Esophagus muscularis mucosa (tissue), 4 donors: ENCODE measurements around the gene OCEL1. TPM values are rescaled to one million over a fixed set of nuclear protein-coding genes. Genes with fewer than 3 reads are reported as not detected.

Source experiments
- DNase-seq: peaks from one replicate; pipeline ENCODE4 v3.0.0-alpha.2; 2017; ENCODE audit errors: extremely low spot score
- H3K27ac ChIP-seq, 4 donors: fragments of 200-600 bp; sonication (generic); replicated peaks in 1 of 4; 1 replicate in 3 of 4; 2 replicates in 1 of 4; pipeline ENCODE4 v1.5.1; 2016 to 2019; ENCODE audit warnings: mild to moderate bottlenecking in 1 of 4
- H3K27me3 ChIP-seq, 4 donors: fragments of 200-600 bp; sonication (generic); one replicate each; pipeline versions ENCODE4 v1.5.1 to v1.6.0; 2016 to 2019
- H3K36me3 ChIP-seq, 4 donors: fragments of 200-600 bp; sonication (generic); one replicate each; pipeline ENCODE4 v1.5.1; 2016 to 2019
- H3K4me1 ChIP-seq, 4 donors: fragments of 200-600 bp; sonication (generic); one replicate each; pipeline ENCODE4 v1.5.1; 2016 to 2019
- H3K4me3 ChIP-seq, 4 donors: fragments of 200-600 bp; sonication (generic); 1 replicate in 2 of 4; 2 replicates in 2 of 4; pipeline ENCODE4 v1.5.1; 2016 to 2019; ENCODE audit warnings: mild to moderate bottlenecking in 4 of 4, moderate library complexity in 1 of 4
- H3K9me3 ChIP-seq, 4 donors: fragments of 200-600 bp; sonication (generic); 1 replicate in 3 of 4; 2 replicates in 1 of 4; pipeline ENCODE4 v1.5.1; 2016 to 2019
- CTCF ChIP-seq, 3 experiments: fragments of 200-600 bp in 2 of 3; fragments of 450-650 bp in 1 of 3; sonication (generic) in 2 of 3; IDR thresholded peaks; one replicate each; pipeline ENCODE4 v1.5.1; 2017 to 2019; ENCODE audit warnings: antibody characterized with exemption in 3 of 3, mild to moderate bottlenecking in 2 of 3, moderate library complexity in 1 of 3
- EP300 ChIP-seq: sonication (generic); formaldehyde crosslinking; IDR thresholded peaks from one replicate; pipeline ENCODE4 v1.6.1; 2017; ENCODE audit warnings: antibody characterized with exemption
- POLR2A ChIP-seq: fragments of 450-650 bp; IDR thresholded peaks from one replicate; pipeline ENCODE4 v1.6.1; 2017; ENCODE audit warnings: antibody characterized with exemption, moderate library complexity, mild to moderate bottlenecking, low read depth
- POLR2AphosphoS5 ChIP-seq, 2 donors: sonication (generic); formaldehyde crosslinking; IDR thresholded peaks; one replicate each; pipeline ENCODE4 v1.6.1; 2017; ENCODE audit warnings: antibody characterized with exemption in 2 of 2
- WGBS: methylation state at CpG from one replicate; pipeline ENCODE4 v1.1.5; 2018; 5-methylcytosine and 5-hydroxymethylcytosine counted together
- intact Hi-C: fragments of 100-400 bp; cut with DNase I; formaldehyde crosslinking; loops from one replicate; pipeline ENCODE4 v1.15.1; 2023
- total RNA-seq, 4 donors: library from RNA; depleted of rRNA; stranded (reverse); fragments of >200 nt; gene quantifications; one replicate each; pipeline versions ENCODE4 v1.1.0 to v1.2.1, GENCODE V29; 2016

The OCEL1 gene
- total RNA-seq, 4 donors from 2014 or later = 6.3 to 18.8 (median 7.8) TPM

- no peak overlapping the region for H3K27ac ChIP-seq
- WGBS = 73% methylated on average over 17 of the region's 28 CpGs
- intact Hi-C loops = loop anchor here (10.0 kb wide), 1 partner anchor 135 kb away; the partner anchor contains the start of genes HAUS8 and MYO9B
- no peak overlapping the region for H3K4me3 ChIP-seq
- TF ChIP-seq POLR2AphosphoS5 (IDR thresholded peaks at IDR 0.05) = no peak
- no peak for TF ChIP-seq CTCF (IDR thresholded peaks at IDR 0.05)
- no peak for TF ChIP-seq POLR2A
- TF ChIP-seq EP300 = no peak
- no peaks in the 10 kb centered on the region for H3K9me3 ChIP-seq
- H3K36me3 ChIP-seq = peaks cover 22 to 90% (median 74%) of the 10 kb centered on the region in 4 donors
- no peaks in the 10 kb centered on the region for H3K27me3 ChIP-seq
- DNase-seq = no peak
- H3K4me1 ChIP-seq = peaks cover under 1 to 1% (median under 1%) of the 10 kb centered on the region in 4 donors
These were observed 16.6 kb upstream of the OCEL1 start for GRCh38 chr19:17209126-17210036.

- Histone ChIP-seq H3K27ac (no peak overlapping the region), H3K36me3 (peaks cover 22 to 81% (median 70%) of the 10 kb centered on the region in 4 donors), H3K27me3 (no peaks in the 10 kb centered on the region), H3K4me1 (peaks cover 7 to 8% (median 7%) of the 10 kb centered on the region in 4 donors), H3K4me3 (no peak overlapping the region), H3K9me3 (no peaks in the 10 kb centered on the region)
- intact Hi-C loops = loop anchor here (10.0 kb wide), 1 partner anchor 135 kb away; the partner anchor contains the start of genes HAUS8 and MYO9B
- 83% methylated on average over 7 of the region's 14 CpGs for WGBS
- no peak for DNase-seq
- TF ChIP-seq POLR2AphosphoS5 (IDR thresholded peaks at IDR 0.05) (no peak), CTCF (IDR thresholded peaks at IDR 0.05) (no peak), POLR2A (no peak), EP300 (no peak)
These were observed 15.7 kb upstream of the OCEL1 start for GRCh38 chr19:17210296-17210695.

- no peaks in the 10 kb centered on the region for H3K9me3 ChIP-seq
- no peak overlapping the region for H3K27ac ChIP-seq
- H3K36me3 ChIP-seq = peaks cover 14 to 71% (median 62%) of the 10 kb centered on the region in 4 donors
- intact Hi-C loops = loop anchor here (10.0 kb wide), 1 partner anchor 137 kb away; the partner anchor contains the start of genes HAUS8 and MYO9B
- WGBS = 91% methylated on average over 22 of the region's 58 CpGs
- H3K4me1 ChIP-seq = peaks cover 14 to 20% (median 17%) of the 10 kb centered on the region in 4 donors
- TF ChIP-seq POLR2A = no peak
- TF ChIP-seq EP300 = no peak
- no peaks in the 10 kb centered on the region for H3K27me3 ChIP-seq
- H3K4me3 ChIP-seq = no peak overlapping the region
- DNase-seq = no peak
These were observed 14.2 kb upstream of the OCEL1 start for GRCh38 chr19:17211547-17212446.

- H3K27ac ChIP-seq = no peak overlapping the region
- H3K4me3 ChIP-seq = no peak overlapping the region
- TF ChIP-seq POLR2A = no peak
- TF ChIP-seq CTCF (IDR thresholded peaks at IDR 0.05) = no peak
- no peak for TF ChIP-seq POLR2AphosphoS5 (IDR thresholded peaks at IDR 0.05)
- TF ChIP-seq EP300 = no peak
- H3K4me1 ChIP-seq = peaks cover 14 to 20% (median 17%) of the 10 kb centered on the region in 4 donors
- WGBS = 96% methylated on average over 5 of the region's 5 CpGs
- H3K9me3 ChIP-seq = no peaks in the 10 kb centered on the region
- intact Hi-C loops = loop anchor here (10.0 kb wide), 1 partner anchor 139 kb away; the partner anchor contains the start of genes HAUS8 and MYO9B
- H3K36me3 ChIP-seq = peaks cover 14 to 71% (median 68%) of the 10 kb centered on the region in 4 donors
- no peaks in the 10 kb centered on the region for H3K27me3 ChIP-seq
- no peak for DNase-seq
These were observed 12.7 kb upstream of the OCEL1 start for GRCh38 chr19:17213334-17213733.
